GM21390 (cell line): Measurements from ENCODE around the gene HAUS1.

ENCODE experiments used
- ATAC-seq: cut with Tn5 transposase; IDR thresholded peaks from one replicate; pipeline ENCODE4 v1.9.1; 2021; ENCODE audit not compliant: unreplicated experiment

Gene HAUS1, protein sequence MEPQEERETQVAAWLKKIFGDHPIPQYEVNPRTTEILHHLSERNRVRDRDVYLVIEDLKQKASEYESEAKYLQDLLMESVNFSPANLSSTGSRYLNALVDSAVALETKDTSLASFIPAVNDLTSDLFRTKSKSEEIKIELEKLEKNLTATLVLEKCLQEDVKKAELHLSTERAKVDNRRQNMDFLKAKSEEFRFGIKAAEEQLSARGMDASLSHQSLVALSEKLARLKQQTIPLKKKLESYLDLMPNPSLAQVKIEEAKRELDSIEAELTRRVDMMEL

DNA sequence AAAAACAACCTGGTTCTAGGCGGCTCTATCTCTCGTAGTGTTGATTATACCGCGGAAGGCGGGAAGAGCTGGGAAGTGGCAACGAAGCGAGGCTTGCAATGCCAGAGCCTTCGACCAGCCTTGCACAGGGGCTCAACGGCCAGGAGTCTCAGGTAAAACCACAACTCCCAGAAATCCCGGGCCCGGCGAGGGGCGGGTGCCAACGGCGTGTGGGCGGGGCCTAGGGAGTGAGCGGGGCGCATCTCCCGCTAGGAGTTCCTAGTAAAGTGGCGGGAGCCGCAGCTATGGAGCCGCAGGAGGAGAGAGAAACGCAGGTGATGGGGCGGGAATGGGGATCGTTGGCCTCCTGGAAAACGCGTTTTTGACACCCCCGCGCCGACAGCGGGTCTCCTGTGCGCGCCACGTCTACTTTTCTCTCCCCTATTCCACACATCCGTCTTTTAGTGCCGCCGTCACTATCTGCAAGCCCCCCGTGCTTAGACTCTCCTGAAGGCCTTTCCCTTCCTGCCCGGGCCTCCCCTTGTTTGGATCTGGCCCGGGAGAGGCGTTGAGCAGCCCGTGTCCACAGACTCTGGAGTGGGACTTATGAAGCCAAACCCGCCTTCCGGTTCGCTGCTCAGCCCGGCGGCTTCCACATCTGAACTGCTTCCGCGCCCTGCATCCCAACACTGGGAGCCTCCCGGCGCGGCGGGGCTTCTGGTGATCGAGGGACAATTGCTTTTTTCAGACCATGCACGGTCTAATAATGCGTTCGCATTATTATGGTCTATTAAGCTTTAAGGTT, at the start of gene HAUS1:
Gene HAUS1 (plus strand): TSS at position 258 of the 784 bp plus-strand sequence. CDS start 27 bp downstream, at position 285.
- ATAC-seq = peak; percentile 96

DNA sequence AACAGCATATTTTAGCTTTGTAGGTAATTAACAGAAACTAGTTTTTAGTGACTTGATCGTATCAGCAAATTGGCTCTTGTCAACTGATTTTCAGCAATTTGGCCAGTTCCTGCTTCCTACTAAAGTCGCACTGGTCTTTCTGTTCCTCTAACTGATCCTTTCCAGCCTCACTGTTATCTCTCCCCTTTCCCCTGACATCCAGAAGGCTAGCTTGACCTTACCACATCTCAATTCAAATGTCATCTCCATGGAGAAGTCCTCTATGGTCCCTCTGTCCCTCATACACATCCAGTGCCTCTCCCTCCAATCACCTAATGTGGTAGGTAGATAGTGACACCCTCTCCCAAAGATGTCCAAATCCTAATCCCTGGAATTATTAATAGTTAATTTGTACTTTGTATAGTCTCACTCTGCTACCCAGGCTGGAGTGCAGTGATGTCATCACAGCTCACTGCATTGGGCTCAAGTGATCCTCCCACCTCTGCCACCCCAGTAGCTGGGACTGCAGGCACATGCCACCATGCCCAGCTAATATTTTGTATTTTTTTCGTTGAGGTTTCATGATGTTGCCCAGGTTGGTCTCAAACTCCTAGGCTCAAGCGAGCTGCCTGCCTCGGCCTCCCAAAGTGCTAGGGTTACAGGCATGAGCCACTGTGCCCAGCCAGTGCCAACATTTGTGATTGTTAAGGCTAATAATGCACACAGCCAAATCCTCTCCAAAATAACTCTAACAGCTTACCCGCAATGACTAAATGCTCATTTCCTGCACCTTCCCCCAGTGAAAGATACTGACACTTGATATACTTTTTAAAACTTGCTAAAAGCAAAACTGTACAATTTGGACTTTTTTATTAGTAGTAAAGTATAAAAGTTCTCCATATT, 49.0 kb upstream of the HAUS1 start:
- peak; percentile 47 for ATAC-seq

DNA sequence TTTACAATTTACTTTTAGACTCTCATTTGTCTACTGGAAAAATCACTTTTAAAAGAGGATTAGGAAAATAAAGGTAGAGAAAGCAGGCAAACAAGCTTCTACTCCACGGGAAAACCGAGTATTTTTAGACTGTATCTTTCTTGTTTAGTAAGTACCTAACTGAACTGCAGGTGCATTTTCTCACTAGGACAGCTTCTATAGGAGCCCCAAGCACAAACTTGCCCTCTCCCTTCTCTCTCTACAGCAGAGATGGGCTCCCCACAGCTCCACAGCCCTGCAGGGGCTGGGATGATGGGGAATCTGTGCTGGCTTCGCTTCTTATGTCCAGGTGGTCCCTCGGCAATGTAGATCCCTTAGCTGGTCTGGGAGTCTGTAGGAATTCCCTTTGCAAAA, 48.4 kb upstream of the HAUS1 start:
- no peak for ATAC-seq

DNA sequence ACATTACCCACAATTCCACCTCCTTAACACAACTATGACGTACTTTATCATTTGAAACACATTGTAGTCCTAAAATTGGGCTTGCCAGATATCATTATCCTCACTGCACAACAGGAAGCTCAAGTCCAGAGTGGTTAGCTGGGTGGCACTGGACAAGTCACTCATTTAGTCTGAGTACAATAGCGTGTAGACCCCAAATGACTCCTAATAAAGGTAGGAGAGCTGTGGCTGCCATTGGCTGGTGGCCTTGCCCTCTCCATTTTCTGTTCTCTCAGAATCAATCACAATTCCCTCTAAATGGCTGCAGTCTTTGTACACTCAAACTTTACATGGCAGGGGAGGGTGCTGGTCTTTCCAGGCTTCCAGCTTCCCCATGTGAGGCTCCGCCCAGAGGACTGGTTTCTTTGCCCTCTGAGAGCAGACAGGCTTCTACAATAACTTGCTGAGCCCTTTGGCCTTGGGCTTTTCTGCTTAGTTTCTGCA, 43.8 kb upstream of the HAUS1 start:
- ATAC-seq = no peak

DNA sequence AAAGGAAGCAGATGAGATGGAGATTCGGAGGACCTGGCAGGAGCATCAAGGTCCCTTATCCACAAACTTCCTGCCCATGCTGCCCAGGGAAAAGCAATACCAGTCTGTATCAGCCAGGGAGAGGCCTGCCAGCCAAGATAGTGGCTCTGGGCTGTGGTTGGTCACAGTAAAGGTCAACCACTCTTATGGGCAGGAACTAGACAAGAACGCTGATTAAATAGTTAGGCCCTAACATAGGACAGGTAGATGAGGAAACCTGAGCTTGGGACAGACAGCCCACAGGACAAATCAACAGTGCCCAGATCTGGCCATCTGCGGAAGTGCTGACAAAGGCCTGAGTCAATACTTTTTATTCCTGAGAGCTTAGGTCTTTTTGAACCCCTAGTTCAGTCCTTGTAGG, 42.8 kb upstream of the HAUS1 start:
- ATAC-seq = no peak

GRCh38 chr18:46061796-46062195, 42.4 kb upstream of the HAUS1 start:
- ATAC-seq = no peak

DNA sequence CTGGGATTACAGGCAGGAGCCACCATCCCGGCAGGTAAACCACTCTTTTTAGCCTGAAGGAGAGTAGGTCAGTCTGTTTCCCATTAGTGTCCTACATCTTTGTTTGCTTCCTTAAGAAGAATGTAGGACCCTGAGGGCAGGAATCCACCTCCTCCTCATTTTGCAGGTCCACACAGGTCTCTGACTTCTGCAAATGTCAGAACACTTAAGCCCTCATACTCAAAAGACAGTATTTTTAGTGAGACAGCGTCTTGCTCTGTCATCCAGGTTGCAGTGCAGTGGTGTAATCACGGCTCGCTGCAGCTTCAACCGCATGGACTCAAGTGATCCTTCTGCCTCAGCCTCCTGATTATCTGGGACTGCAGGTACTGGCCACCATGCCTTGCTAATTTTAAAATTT, 41.4 kb upstream of the HAUS1 start:
- no peak for ATAC-seq

DNA sequence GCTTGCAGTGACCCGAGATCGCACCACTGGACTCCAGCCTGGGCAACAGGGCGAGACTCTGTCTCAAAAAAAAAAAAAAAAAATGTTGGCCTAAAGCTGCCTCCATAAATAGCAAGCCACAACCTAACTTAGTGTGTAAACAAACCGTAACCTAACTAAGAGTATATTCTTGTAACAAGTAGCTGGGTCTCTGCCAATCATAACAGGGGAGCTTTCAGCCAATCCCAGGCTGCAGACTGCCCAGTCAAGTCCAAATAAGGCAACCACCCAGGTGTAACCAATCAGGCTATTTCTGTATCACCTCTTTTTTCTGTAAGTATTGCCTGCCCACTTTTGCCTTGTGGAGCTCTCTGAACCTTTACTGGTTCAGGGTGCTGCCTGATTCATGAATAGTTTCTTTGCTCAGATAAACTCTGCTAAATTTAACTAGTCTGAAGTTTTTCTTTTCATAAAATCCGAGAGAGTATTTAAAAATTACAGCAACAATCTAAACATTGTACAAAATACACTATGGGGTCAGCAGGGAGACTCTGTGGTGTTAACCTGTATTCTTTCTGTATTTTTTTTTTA, 36.7 kb upstream of the HAUS1 start:
- ATAC-seq = no peak

- ATAC-seq = no peak
Measured at GRCh38 chr18:46068763-46069162, 35.4 kb upstream of the HAUS1 start.

GRCh38 chr18:46069524-46069923, 34.7 kb upstream of the HAUS1 start:
- no peak for ATAC-seq

- ATAC-seq = no peak
Measured at GRCh38 chr18:46070232-46070631, 34.0 kb upstream of the HAUS1 start.

DNA sequence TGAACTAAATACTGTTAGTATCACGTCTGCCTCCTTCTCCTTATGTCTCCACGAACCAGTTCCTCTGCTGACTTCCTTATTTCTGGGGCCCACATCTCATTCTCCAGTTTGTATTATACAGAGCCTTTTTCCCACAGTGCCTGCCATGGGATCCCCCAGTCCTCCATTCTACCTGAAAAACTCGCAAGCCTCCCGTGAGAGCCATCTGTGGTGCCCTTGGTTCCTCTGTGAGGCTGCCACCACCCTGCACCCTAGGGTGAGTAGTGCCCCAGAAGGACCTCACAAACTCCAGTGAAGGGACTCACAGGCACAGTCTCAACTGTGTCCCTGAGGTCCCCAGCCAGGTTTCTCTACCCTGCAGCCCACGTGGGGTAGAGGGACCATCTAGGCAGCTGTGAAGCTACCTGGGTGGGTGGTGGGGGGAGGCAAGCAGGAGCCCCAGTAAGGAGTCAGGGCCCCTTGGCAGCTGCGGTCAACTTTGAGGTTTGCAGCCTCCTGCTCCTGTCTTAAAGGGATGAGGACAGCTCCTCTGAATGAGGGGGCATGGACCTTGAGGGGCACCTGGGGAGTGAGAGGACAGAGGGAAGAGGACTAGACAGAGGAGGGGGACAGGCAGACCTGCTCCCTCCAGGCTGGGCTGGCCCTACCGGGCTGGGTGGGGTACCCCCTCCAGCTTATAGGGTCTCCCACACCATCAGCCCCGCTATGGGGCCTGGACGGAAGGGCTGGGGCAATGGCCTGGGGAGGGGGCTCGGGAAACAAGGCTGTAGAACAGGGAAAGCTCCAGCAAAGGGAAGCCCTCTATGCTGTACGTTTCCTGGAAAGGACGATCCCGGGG, 33.2 kb upstream of the HAUS1 start:
- ATAC-seq = no peak

DNA sequence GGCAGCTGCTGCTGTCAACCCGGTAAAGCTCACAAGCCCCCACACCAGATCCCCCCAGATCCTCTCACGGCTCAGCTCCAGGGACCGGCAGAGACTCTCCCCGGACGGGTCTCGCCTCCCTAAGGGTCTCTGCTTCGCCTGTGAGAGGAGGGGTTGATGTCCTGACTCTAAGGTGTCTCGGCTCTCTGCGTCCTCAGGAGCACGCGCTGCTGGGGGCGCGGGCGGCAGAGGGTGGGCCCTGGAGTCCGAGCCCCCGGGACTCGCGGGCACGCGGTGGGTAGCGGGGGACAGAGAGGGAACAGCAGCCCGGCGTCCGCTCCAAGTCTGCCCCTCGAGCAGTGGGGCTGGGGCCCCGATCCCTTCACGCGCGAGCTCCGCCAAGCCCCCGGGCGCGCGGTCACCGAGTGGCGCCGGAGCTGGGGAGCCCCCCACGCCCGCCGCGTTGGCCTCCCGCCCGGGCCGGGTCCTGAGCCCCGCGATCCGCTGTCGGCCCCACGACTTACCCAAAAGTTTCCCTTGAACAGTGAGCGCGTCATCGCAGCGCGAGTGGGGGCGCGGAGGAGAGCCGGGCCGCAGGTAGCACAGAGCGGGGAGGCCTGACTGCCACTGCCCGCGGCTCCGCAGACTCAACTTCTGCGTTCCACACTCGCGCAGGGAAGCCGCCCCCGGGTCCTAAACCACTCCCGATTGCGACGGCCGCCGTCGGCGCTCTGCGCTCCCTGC, 32.4 kb upstream of the HAUS1 start, which contains the start of gene PSTPIP2:
Gene PSTPIP2 (minus strand): TSS at position 608 of the 723 bp plus-strand sequence. CDS start 72 bp downstream, at position 536.
- peak; percentile 60 for ATAC-seq

DNA sequence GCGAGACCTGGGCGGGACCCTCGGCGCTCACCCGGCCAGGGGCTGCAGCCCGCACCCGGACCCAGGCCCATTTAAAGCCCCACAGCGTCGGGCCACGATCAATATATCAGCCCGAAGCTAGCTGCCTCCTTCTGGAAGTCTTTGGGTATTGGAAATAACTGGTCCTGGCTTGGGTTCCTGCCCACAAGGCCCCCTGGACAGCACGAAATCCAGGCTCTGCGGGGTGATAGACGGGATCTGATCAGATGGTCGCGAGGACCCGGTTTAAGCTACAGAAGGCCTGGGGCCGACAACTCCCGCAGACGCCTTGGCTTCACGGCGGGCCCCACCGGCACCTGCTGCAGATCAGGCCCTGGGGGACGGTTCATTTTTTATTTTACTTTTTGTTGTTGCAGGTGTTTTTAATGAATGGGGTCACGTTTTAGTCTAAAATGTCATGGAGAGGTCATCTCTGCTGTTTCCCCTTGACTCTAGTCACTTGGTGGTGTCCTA, 31.8 kb upstream of the HAUS1 start:
- no peak for ATAC-seq

DNA sequence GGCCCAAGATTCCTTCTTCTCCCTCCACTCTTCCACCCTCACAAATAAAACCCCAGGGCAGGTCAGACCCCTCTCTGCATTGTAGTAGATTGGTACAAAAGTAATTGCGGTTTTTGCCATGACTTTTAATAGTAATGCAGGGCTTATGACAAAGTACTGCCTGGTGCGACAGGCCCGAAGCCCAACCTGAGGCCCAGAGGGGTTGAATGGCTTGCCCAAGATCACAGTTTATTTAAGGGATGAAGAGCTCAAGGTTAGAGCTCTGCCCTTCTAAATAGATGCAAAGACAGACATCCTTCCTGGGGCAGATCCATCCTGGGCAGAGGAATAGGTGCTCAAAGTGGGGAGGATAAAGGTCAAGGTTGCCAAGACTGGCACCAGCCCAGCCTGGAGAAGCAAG, 31.2 kb upstream of the HAUS1 start:
- no peak for ATAC-seq

GRCh38 chr18:46073474-46074331, 30.5 kb upstream of the HAUS1 start:
- ATAC-seq = no peak

DNA sequence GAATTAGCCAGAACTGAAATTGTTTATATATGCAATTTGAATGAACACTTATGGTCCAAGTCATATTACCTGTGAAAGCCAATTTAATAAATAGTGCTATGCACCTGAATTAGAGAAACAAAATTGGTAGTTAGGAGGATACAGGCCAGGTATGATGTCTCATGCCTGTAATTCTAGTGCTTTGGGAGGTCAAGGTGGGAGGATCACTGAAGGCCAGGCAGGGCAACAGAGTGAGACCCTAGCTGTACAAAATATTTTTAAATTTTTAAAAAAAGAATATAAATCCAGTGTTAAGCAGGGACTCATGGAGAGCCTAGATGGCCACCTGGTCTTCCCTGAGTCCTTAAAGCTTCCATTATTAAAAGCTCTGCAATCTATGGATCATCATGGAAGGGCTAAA, 24.8 kb upstream of the HAUS1 start:
- ATAC-seq = no peak

GRCh38 chr18:46080156-46080555, 24.0 kb upstream of the HAUS1 start:
- ATAC-seq = no peak
